GM12878 (cell line): ENCODE measurements around the gene ANTKMT. TPM values are rescaled to one million over a fixed set of nuclear protein-coding genes. Genes with fewer than 3 reads are reported as not detected.

ENCODE experiments used
- ATAC-seq: fragments of 200-7000 bp; cut with Tn5 transposase; 3 replicates; pipeline ENCODE4 v1.9.1; 2020; ENCODE audit warnings: mild to moderate bottlenecking, moderate library complexity
- BruUV-seq: library from RNA; stranded (reverse); fragments of 400-500 nt; replicated peaks from 2 replicates; lab custom pipeline; 2021; lab: Mats Ljungman, UMichigan
- CTCF ChIA-PET: fragments of 300-600 bp; sonication (Branson Sonifier 250); formaldehyde crosslinking; extraction: SDS; loops from one replicate; lab custom pipeline; 2021; ENCODE audit warnings: inconsistent platforms; lab: Yijun Ruan, JAX
- POLR2A ChIA-PET: fragments of 350-600 bp; formaldehyde crosslinking; extraction: SDS; loops from one replicate; lab custom pipeline; 2021; ENCODE audit warnings: inconsistent platforms; lab: Charles Lee
- RAD21 ChIA-PET: fragments of 300-600 bp; sonication (Branson Sonifier 250); formaldehyde crosslinking; loops from one replicate; lab custom pipeline; 2023; ENCODE audit warnings: antibody characterized with exemption; ENCODE audit not compliant: unreplicated experiment; lab: Charles Lee
- SMC1A ChIA-PET: fragments of 300-600 bp; sonication (Branson Sonifier 250); formaldehyde crosslinking; loops from one replicate; lab custom pipeline; 2023; ENCODE audit not compliant: unreplicated experiment, uncharacterized antibody; lab: Charles Lee
- DNase-seq: peaks from one replicate; pipeline ENCODE4 v3.0.0-alpha.2; 2011; ENCODE audit warnings: low read depth, low spot score
- FAIRE-seq: peaks from 3 replicates; lab custom pipeline; 2011; peaks lifted over from hg19 to GRCh38; lab: Jason Lieb, UNC
- H2AFZ ChIP-seq: 2 replicates; pipeline ENCODE4 v1.6.0; 2011; ENCODE audit warnings: low read depth, low read length, control low read depth; ENCODE audit not compliant: control insufficient read depth
- H3K27ac ChIP-seq: 2 replicates; pipeline ENCODE4 v1.5.1; 2011; ENCODE audit warnings: control low read depth; ENCODE audit not compliant: control insufficient read depth, insufficient read depth
- H3K27me3 ChIP-seq, 2 experiments: replicated peaks in 1 of 2; 2 replicates each; pipeline versions ENCODE4 v1.6.0 to v1.6.1; 2011; ENCODE audit warnings: low read length in 1 of 2; ENCODE audit not compliant: control insufficient read depth in 2 of 2, insufficient read depth in 2 of 2
- H3K36me3 ChIP-seq, 2 experiments: 2 replicates each; pipeline ENCODE4 v1.5.1; 2011; ENCODE audit warnings: low read length in 1 of 2; ENCODE audit not compliant: control insufficient read depth in 2 of 2, insufficient read depth in 2 of 2
- H3K4me1 ChIP-seq: 2 replicates; pipeline ENCODE4 v1.6.1; 2011; ENCODE audit warnings: mild to moderate bottlenecking, low read length, moderate library complexity, mixed read lengths; ENCODE audit not compliant: control insufficient read depth, insufficient read depth
- H3K4me2 ChIP-seq: 2 replicates; pipeline ENCODE4 v1.6.0; 2011; ENCODE audit warnings: control low read depth; ENCODE audit not compliant: control insufficient read depth, insufficient read depth
- H3K4me3 ChIP-seq: fragments of 200-600 bp; sonication (generic); 2 replicates; pipeline ENCODE4 v1.5.1; 2016
- H3K79me2 ChIP-seq: 2 replicates; pipeline ENCODE4 v1.6.0; 2011; ENCODE audit warnings: low read length; ENCODE audit not compliant: control insufficient read depth, insufficient read depth
- H3K9ac ChIP-seq: 2 replicates; pipeline ENCODE4 v1.8.0; 2011; ENCODE audit warnings: low read length, control low read depth, mixed read lengths; ENCODE audit not compliant: control insufficient read depth, insufficient read depth
- H3K9me3 ChIP-seq: replicated peaks from 3 replicates; pipeline ENCODE4 v1.5.1; 2011; ENCODE audit warnings: mild to moderate bottlenecking, low read length; ENCODE audit not compliant: control insufficient read depth, insufficient read depth
- H4K20me1 ChIP-seq: 2 replicates; pipeline ENCODE4 v1.6.0; 2011; ENCODE audit not compliant: control insufficient read depth, insufficient read depth
- CTCF ChIP-seq, 3 experiments: IDR thresholded peaks in 2 of 3; conservative IDR thresholded peaks in 1 of 3; 2 replicates each; pipeline ENCODE4 v1.5.1; 2011; ENCODE audit warnings: low read depth in 3 of 3, low read length in 3 of 3, mild to moderate bottlenecking in 3 of 3, control low read depth in 2 of 3, moderate library complexity in 2 of 3, inconsistent platforms in 1 of 3, mixed read lengths in 1 of 3; ENCODE audit not compliant: control insufficient read depth in 2 of 3, insufficient read depth in 1 of 3; ENCODE audit errors: extremely low read depth in 1 of 3
- ESRRA ChIP-seq: IDR thresholded peaks from 2 replicates; pipeline ENCODE4 v1.6.1; 2012; ENCODE audit warnings: mild to moderate bottlenecking, low read length, improper control_type of control experiment
- FOXM1 ChIP-seq: IDR thresholded peaks from 2 replicates; pipeline ENCODE4 v1.6.1; 2012; ENCODE audit warnings: low read depth, mild to moderate bottlenecking, inconsistent platforms, low read length, moderate library complexity
- HDGF ChIP-seq: fragments of 450-650 bp; IDR thresholded peaks from 2 replicates; pipeline ENCODE4 v1.6.1; 2016; ENCODE audit warnings: antibody characterized with exemption
- HSF1 ChIP-seq: fragments of 150-350 bp; IDR thresholded peaks from 2 replicates; pipeline ENCODE4 v1.6.1; 2014; ENCODE audit warnings: mild to moderate bottlenecking, low read depth, low read length
- MTA3 ChIP-seq: IDR thresholded peaks from 2 replicates; pipeline ENCODE4 v1.6.1; 2012; ENCODE audit warnings: low read length, inconsistent platforms, borderline replicate concordance
- MYC ChIP-seq: IDR thresholded peaks from 2 replicates; pipeline ENCODE4 v1.6.1; 2011; ENCODE audit warnings: mild to moderate bottlenecking, low read length, moderate library complexity, inconsistent platforms; ENCODE audit not compliant: insufficient read depth, insufficient replicate concordance, insufficient read length, severe bottlenecking
- NFYB ChIP-seq: IDR thresholded peaks from 2 replicates; pipeline ENCODE4 v1.6.1; 2011; ENCODE audit warnings: low read depth, mild to moderate bottlenecking, low read length, improper control_type of control experiment, moderate library complexity; ENCODE audit not compliant: insufficient read depth
- PKNOX1 ChIP-seq: fragments of 450-650 bp; IDR thresholded peaks from 2 replicates; pipeline ENCODE4 v1.6.1; 2016; ENCODE audit warnings: mild to moderate bottlenecking
- RAD51 ChIP-seq: fragments of 450-650 bp; IDR thresholded peaks from 2 replicates; pipeline ENCODE4 v1.6.1; 2016; ENCODE audit warnings: moderate library complexity, mild to moderate bottlenecking, inconsistent platforms
- RBBP5 ChIP-seq: fragments of 200-600 bp; sonication (generic); conservative IDR thresholded peaks from 2 replicates; pipeline ENCODE4 v1.6.1; 2016
- SIX5 ChIP-seq: IDR thresholded peaks from 2 replicates; pipeline ENCODE4 v1.6.1; 2011; ENCODE audit warnings: mild to moderate bottlenecking, low read depth, low read length, moderate library complexity; ENCODE audit not compliant: severe bottlenecking
- ZBED1 ChIP-seq: IDR thresholded peaks from 2 replicates; pipeline ENCODE4 v1.6.1; 2016; ENCODE audit warnings: borderline replicate concordance
- ZNF622 ChIP-seq: fragments of 450-650 bp; IDR thresholded peaks from 2 replicates; pipeline ENCODE4 v1.6.1; 2017; ENCODE audit warnings: mild to moderate bottlenecking, inconsistent platforms
- ZNF687 ChIP-seq: fragments of 450-650 bp; IDR thresholded peaks from 2 replicates; pipeline ENCODE4 v1.6.1; 2017; ENCODE audit warnings: mild to moderate bottlenecking, moderate library complexity
- WGBS: methylation state at CpG from one replicate; pipeline ENCODE4 v1.1.6; 2016; ENCODE audit warnings: low lambda C conversion rate; ENCODE audit not compliant: insufficient replicate concordance, insufficient coverage; ENCODE audit errors: missing lambda C conversion rate; 5-methylcytosine and 5-hydroxymethylcytosine counted together
- in situ Hi-C: fragments of 300-500 bp; cut with MboI; formaldehyde crosslinking; loops from 9 replicates; pipeline ENCODE4 v1.14.3; 2018; ENCODE audit warnings: mixed read lengths
- intact Hi-C: fragments of 100-400 bp; cut with micrococcal nuclease; formaldehyde crosslinking; loops from one replicate; pipeline ENCODE4 v1.14.2; 2022; ENCODE audit not compliant: unreplicated experiment
- polyA plus RNA-seq, 11 experiments: library from polyadenylated mRNA; depleted of rRNA in 4 of 11; unstranded in 6 of 11; stranded (reverse) in 5 of 11; fragments of >200 nt; fragmentation: Nextera tagmentation in 4 of 11; fragmentation: Illumina TruSeq in 1 of 11; extraction: Ambion mirVana in 4 of 11; extraction: Trizol in 1 of 11; gene quantifications; 1 replicate in 1 of 11; 2 replicates in 10 of 11; pipeline versions ENCODE4 v1.2.1 to v1.2.3, GENCODE V29; 2011 to 2016; ENCODE audit warnings: inconsistent platforms in 2 of 11, missing spikeins in 2 of 11, low read depth in 1 of 11
- total RNA-seq, 4 experiments: library from RNA; depleted of rRNA in 3 of 4; stranded (reverse); fragments of >200 nt in 3 of 4; fragmentation: Illumina TruSeq in 1 of 4; extraction: Trizol in 1 of 4; gene quantifications; 2 replicates each; pipeline versions ENCODE4 v1.2.1 to v1.2.3, GENCODE V29; 2013 to 2021

ANTKMT gene
- total and polyA plus RNA-seq, 10 of the 15 experiments (the other 5 are each of a cell fraction or from before 2014, with no cell fraction given) = 0.58 to 60.5 (median 25.8) TPM

- 25% methylated on average over 21 of the region's 21 CpGs for WGBS
- FAIRE-seq (no peak), DNase-seq (no peak), ATAC-seq (no peak)
- RAD21 ChIA-PET = interaction anchor here (0.5 kb wide), 1 partner anchor 317 kb away, joined by 4 read pairs; no protein-coding TSS in a partner anchor
- Histone ChIP-seq H3K27me3 (no peaks in the 10 kb centered on the region; a peak in 2 of 4 replicates), H3K36me3 (no peaks in the 10 kb centered on the region), H4K20me1 (no peaks in the 10 kb centered on the region), H3K4me2 (no peak overlapping the region), H3K79me2 (no peaks in the 10 kb centered on the region), H2AFZ (no peak overlapping the region), H3K9ac (no peak overlapping the region), H3K9me3 (no peaks in the 10 kb centered on the region), H3K4me1 (no peaks in the 10 kb centered on the region), H3K27ac (no peak overlapping the region), H3K4me3 (no peak overlapping the region)
- intact Hi-C loops = loop anchor here (1.0 to 2.0 kb wide), 2 partner anchors 75 to 392 kb away; no protein-coding TSS in a partner anchor
- POLR2A ChIA-PET = no interaction called here
- in situ Hi-C loops = loop anchor here (5.0 kb wide), 1 partner anchor 77 kb away; the partner anchor contains the start of genes CHTF18 and RPUSD1
- SMC1A ChIA-PET = no interaction called here
- CTCF ChIA-PET = interaction anchor here (0.6 to 1.3 kb wide), 3 partner anchors 31 to 210 kb away, joined by 3 to 5 read pairs (median 4); no protein-coding TSS in a partner anchor
- no peak for TF ChIP-seq MYC
- TF ChIP-seq HSF1 = no peak
- TF ChIP-seq PKNOX1 = no peak
- TF ChIP-seq RAD51 = no peak
- no peak for TF ChIP-seq FOXM1
- no peak for TF ChIP-seq NFYB
- TF ChIP-seq ESRRA = no peak
- TF ChIP-seq SIX5 = no peak
- TF ChIP-seq ZBED1 = no peak
- no peak for TF ChIP-seq ZNF687
- TF ChIP-seq RBBP5 = no peak
- TF ChIP-seq MTA3 = no peak
- TF ChIP-seq HDGF = no peak
- no peak for TF ChIP-seq ZNF622
- no peak for TF ChIP-seq CTCF (IDR thresholded peaks at IDR 0.05 in 2 of 3, conservative IDR thresholded peaks at IDR 0.05 in 1 of 3; ENCODE audit: control insufficient read depth in 2 of 3, extremely low read depth in 1 of 3, insufficient read depth in 1 of 3, low read depth in 3 of 3, low read length in 3 of 3)
- BruUV-seq = no TSS peak
Measured at GRCh38 chr16:710500-711075, 10.4 kb upstream of the ANTKMT start.
